Neural cell (in vitro differentiated cells): ENCODE results near the gene RARG. TPM values are rescaled to one million over a fixed set of nuclear protein-coding genes. Genes with fewer than 3 reads are reported as not detected.

Source experiments
- H2AFZ ChIP-seq: fragments of 200-600, 300-800 bp; sonication (generic), shearing (Covaris generic); 2 replicates; pipeline ENCODE4 v1.6.0; 2014; ENCODE audit warnings: low read depth, mild to moderate bottlenecking, antibody characterized with exemption, low read length, moderate library complexity
- H3F3A ChIP-seq: fragments of 200-600 bp; shearing (Covaris generic); 2 replicates; pipeline ENCODE4 v1.6.1; 2016; ENCODE audit warnings: mild to moderate bottlenecking, moderate library complexity, mixed read lengths, antibody characterized with exemption, low read length; ENCODE audit not compliant: insufficient read depth, poor library complexity, severe bottlenecking
- H3K27ac ChIP-seq: fragments of 200-600, 300-800 bp; sonication (generic), shearing (Covaris generic); 2 replicates; pipeline ENCODE4 v1.5.1; 2014; ENCODE audit warnings: mild to moderate bottlenecking, low read length, moderate library complexity
- H3K27me3 ChIP-seq: fragments of 300-800, 200-600 bp; sonication (generic), shearing (Covaris generic); 2 replicates; pipeline ENCODE4 v1.6.0; 2014; ENCODE audit warnings: mild to moderate bottlenecking, low read depth, low read length, moderate library complexity; ENCODE audit not compliant: insufficient read depth
- H3K36me3 ChIP-seq: fragments of 300-800, 200-600 bp; sonication (generic), shearing (Covaris generic); 2 replicates; pipeline ENCODE4 v1.5.1; 2014; ENCODE audit warnings: mild to moderate bottlenecking, antibody characterized with exemption, low read length, moderate library complexity; ENCODE audit not compliant: insufficient read depth
- H3K4me2 ChIP-seq: fragments of 300-800, 200-600 bp; sonication (generic), shearing (Covaris generic); 2 replicates; pipeline ENCODE4 v1.6.0; 2014; ENCODE audit warnings: mild to moderate bottlenecking, low read length
- H3K4me3 ChIP-seq: fragments of 300-800, 200-600 bp; sonication (generic), shearing (Covaris generic); 2 replicates; pipeline ENCODE4 v1.5.1; 2014; ENCODE audit warnings: mild to moderate bottlenecking, low read length, moderate library complexity
- H3K79me2 ChIP-seq: fragments of 200-600 bp; shearing (Covaris generic); replicated peaks from 2 replicates; pipeline ENCODE4 v1.6.0; 2014; ENCODE audit warnings: mild to moderate bottlenecking, low read length, moderate library complexity; ENCODE audit not compliant: insufficient read depth
- H3K9ac ChIP-seq: fragments of 300-800, 200-600 bp; sonication (generic), shearing (Covaris generic); 2 replicates; pipeline ENCODE4 v1.6.1; 2016; ENCODE audit warnings: mild to moderate bottlenecking, low read length, mixed read lengths
- H3K9me2 ChIP-seq: fragments of 200-600 bp; shearing (Covaris generic); 2 replicates; pipeline ENCODE4 v1.6.1; 2016; ENCODE audit warnings: mild to moderate bottlenecking, low read length, mixed read lengths; ENCODE audit not compliant: insufficient read depth
- H3K9me3 ChIP-seq: fragments of 200-600, 300-800 bp; sonication (generic), shearing (Covaris generic); 2 replicates; pipeline ENCODE4 v1.6.1; 2016; ENCODE audit warnings: mild to moderate bottlenecking, mixed run types, low read length, moderate library complexity, mixed read lengths
- H4K20me1 ChIP-seq: fragments of 200-600 bp; shearing (Covaris generic); 2 replicates; pipeline ENCODE4 v1.6.1; 2016; ENCODE audit warnings: mild to moderate bottlenecking, mixed run types; ENCODE audit not compliant: insufficient read depth
- CTCF ChIP-seq: fragments of 450-650 bp; IDR thresholded peaks from 2 replicates; pipeline ENCODE4 v1.5.1; 2014; ENCODE audit warnings: antibody characterized with exemption, mild to moderate bottlenecking, moderate library complexity; ENCODE audit not compliant: poor library complexity, severe bottlenecking
- EP300 ChIP-seq: fragments of 450-650 bp; conservative IDR thresholded peaks from 2 replicates; pipeline ENCODE4 v1.6.1; 2014; ENCODE audit warnings: antibody characterized with exemption, mild to moderate bottlenecking, moderate library complexity; ENCODE audit not compliant: poor library complexity, severe bottlenecking
- EZH2 ChIP-seq: fragments of 200-600, 300-800 bp; shearing (Covaris generic), sonication (generic); IDR thresholded peaks from 2 replicates; pipeline ENCODE4 v1.6.1; 2014; ENCODE audit warnings: antibody characterized with exemption, low read length, borderline replicate concordance, mild to moderate bottlenecking; ENCODE audit not compliant: insufficient read depth, poor library complexity, severe bottlenecking
- MXI1 ChIP-seq: fragments of 450-650 bp; conservative IDR thresholded peaks from 2 replicates; pipeline ENCODE4 v1.6.1; 2014; ENCODE audit warnings: antibody characterized with exemption, mild to moderate bottlenecking; ENCODE audit not compliant: poor library complexity, severe bottlenecking
- POLR2AphosphoS5 ChIP-seq: IDR thresholded peaks from 2 replicates; pipeline ENCODE4 v1.6.1; 2012
- RAD21 ChIP-seq: fragments of 450-650 bp; conservative IDR thresholded peaks from 2 replicates; pipeline ENCODE4 v1.6.1; 2014; ENCODE audit warnings: antibody characterized with exemption, mild to moderate bottlenecking, moderate library complexity
- REST ChIP-seq: IDR thresholded peaks from 2 replicates; pipeline ENCODE4 v1.6.1; 2012; ENCODE audit warnings: borderline replicate concordance
- SMC3 ChIP-seq: fragments of 450-650 bp; conservative IDR thresholded peaks from 2 replicates; pipeline ENCODE4 v1.6.1; 2014; ENCODE audit warnings: antibody characterized with exemption, mild to moderate bottlenecking, moderate library complexity; ENCODE audit not compliant: poor library complexity
- TAF1 ChIP-seq: IDR thresholded peaks from 2 replicates; pipeline ENCODE4 v1.6.1; 2012; ENCODE audit warnings: low read depth
- polyA plus RNA-seq: library from polyadenylated mRNA; depleted of rRNA; stranded (reverse); fragments of >200 nt; gene quantifications from 2 replicates; pipeline ENCODE4 v1.2.3, GENCODE V29; 2014

The RARG gene
- polyA plus RNA-seq, 1 donor from 2014 or later: 0.61 TPM

GRCh38 chr12:53267306-53267998 is 35.4 kb upstream of the RARG start:
- no peaks in the 10 kb centered on the region for H3K36me3 ChIP-seq
- no peak overlapping the region for H2AFZ ChIP-seq
- peak overlapping the region; percentile 84 for H3K4me3 ChIP-seq
- H3K9me2 ChIP-seq: no peaks in the 10 kb centered on the region
- H4K20me1 ChIP-seq: no peaks in the 10 kb centered on the region
- H3K4me2 ChIP-seq: peak overlapping the region; percentile 97
- H3K9ac ChIP-seq: no peak overlapping the region
- no peaks in the 10 kb centered on the region for H3K9me3 ChIP-seq
- TF ChIP-seq RAD21 (no peak), TAF1 (no peak), SMC3 (no peak), MXI1 (no peak), CTCF (no peak), POLR2AphosphoS5 (no peak)
- no peaks in the 10 kb centered on the region for H3F3A ChIP-seq
- no peaks in the 10 kb centered on the region for H3K27me3 ChIP-seq
- no peaks in the 10 kb centered on the region for H3K79me2 ChIP-seq
- H3K27ac ChIP-seq: no peak overlapping the region

- no peaks in the 10 kb centered on the region for H3K79me2 ChIP-seq
Observed at GRCh38 chr12:53265783-53266182, 33.8 kb upstream of the RARG start.

GRCh38 chr12:53259891-53260290 is 27.9 kb upstream of the RARG start:
- H3K9me3 ChIP-seq: no peaks in the 10 kb centered on the region
- TF ChIP-seq EP300 (no peak), POLR2AphosphoS5 (no peak), CTCF (no peak), MXI1 (no peak), SMC3 (no peak), EZH2 (no peak), REST (no peak)

More at GRCh38 chr12:53265783-53266182, 33.8 kb upstream of the RARG start:
- no peak overlapping the region for H3K27ac ChIP-seq
- H2AFZ ChIP-seq: no peak overlapping the region
- no peak overlapping the region for H3K4me2 ChIP-seq
- TF ChIP-seq TAF1: no peak
- TF ChIP-seq CTCF: no peak
- H4K20me1 ChIP-seq: no peaks in the 10 kb centered on the region
- H3K9me3 ChIP-seq: no peaks in the 10 kb centered on the region
- no peaks in the 10 kb centered on the region for H3F3A ChIP-seq
- H3K36me3 ChIP-seq: no peaks in the 10 kb centered on the region
- no peak overlapping the region for H3K9ac ChIP-seq
- no peak overlapping the region for H3K4me3 ChIP-seq
- no peaks in the 10 kb centered on the region for H3K9me2 ChIP-seq
- no peaks in the 10 kb centered on the region for H3K27me3 ChIP-seq

More at GRCh38 chr12:53259891-53260290, 27.9 kb upstream of the RARG start:
- no peaks in the 10 kb centered on the region for H3K9me2 ChIP-seq
- no peak overlapping the region for H2AFZ ChIP-seq
- no peaks in the 10 kb centered on the region for H3K79me2 ChIP-seq
- H3K27ac ChIP-seq: no peak overlapping the region
- no peaks in the 10 kb centered on the region for H3K27me3 ChIP-seq
- H3K36me3 ChIP-seq: no peaks in the 10 kb centered on the region
- H3K4me3 ChIP-seq: no peak overlapping the region
- H3F3A ChIP-seq: no peaks in the 10 kb centered on the region
- no peaks in the 10 kb centered on the region for H4K20me1 ChIP-seq
- H3K9ac ChIP-seq: no peak overlapping the region
- H3K4me2 ChIP-seq: no peak overlapping the region
